ENCODE results near the gene WRAP73. TPM values are rescaled to one million over a fixed set of nuclear protein-coding genes. Genes with fewer than 3 reads are reported as not detected.

Gene WRAP73
- total RNA-seq, 4 donors from 2014 or later: 10.3 to 21.7 (median 14.5) TPM

DNA sequence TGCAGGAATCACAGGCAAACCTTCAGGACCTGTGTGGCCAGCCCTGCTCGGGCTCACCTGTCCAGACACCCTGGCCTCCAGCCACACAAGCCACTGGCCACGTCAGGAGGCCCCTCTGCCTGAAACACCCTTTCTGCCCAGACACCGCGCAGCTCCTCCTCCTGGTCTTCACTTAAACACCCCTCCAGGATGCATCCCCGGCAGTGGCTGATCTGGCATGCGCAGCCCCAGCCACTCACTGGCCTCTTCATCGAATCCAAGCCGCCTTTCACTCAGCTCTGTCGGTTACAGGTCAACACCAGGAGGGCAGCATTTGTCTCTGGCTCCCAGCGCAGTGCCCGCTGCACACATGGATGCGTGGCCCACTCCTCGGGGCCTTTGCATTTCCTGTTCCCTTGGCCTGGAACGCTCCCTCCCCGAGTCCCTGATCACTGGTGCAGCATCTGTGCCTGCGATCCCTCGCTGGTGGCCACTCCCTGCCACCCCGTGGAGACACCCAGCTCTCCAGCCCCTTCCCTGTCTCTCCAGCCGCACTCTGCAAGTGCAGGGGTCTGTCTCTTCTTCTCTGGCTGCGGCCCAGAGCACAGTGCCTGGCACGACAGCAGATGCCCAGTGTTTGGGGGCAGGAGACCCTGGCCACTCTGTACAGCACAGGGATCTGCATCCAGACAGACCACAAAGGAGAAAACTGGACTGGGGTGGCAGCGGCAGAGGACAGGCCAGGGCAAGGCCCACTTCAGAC, 15.7 kb downstream of the WRAP73 start:
- Histone ChIP-seq H3K27me3 (no peaks in the 10 kb centered on the region), H3K9me3 (no peaks in the 10 kb centered on the region), H3K4me1 (no peaks in the 10 kb centered on the region), H3K27ac (no peak overlapping the region), H3K36me3 (peaks cover 0 to 100% of the 10 kb centered on the region in 2 donors), H3K4me3 (no peak overlapping the region)
- ATAC-seq: no peak
- TF ChIP-seq CTCF (IDR thresholded peaks at IDR 0.05): no peak
- no peak for TF ChIP-seq POLR2A (IDR thresholded peaks at IDR 0.05)
- TF ChIP-seq POLR2AphosphoS5 (IDR thresholded peaks at IDR 0.05): no peak
- TF ChIP-seq EP300 (IDR thresholded peaks at IDR 0.05): no peak
- 94% methylated on average over 17 of the region's 22 CpGs; no CpG with 5 or more reads in 1 of the 2 donors for WGBS, 2 donors (ENCODE audit: low coverage in 1 of 2)

- Histone ChIP-seq H3K4me3 (no peak overlapping the region), H3K9me3 (no peaks in the 10 kb centered on the region), H3K4me1 (no peaks in the 10 kb centered on the region), H3K27ac (no peak overlapping the region), H3K36me3 (peaks cover 0 to 100% of the 10 kb centered on the region in 2 donors), H3K27me3 (no peaks in the 10 kb centered on the region)
- ATAC-seq: no peak
- no peak for TF ChIP-seq CTCF (IDR thresholded peaks at IDR 0.05)
- TF ChIP-seq POLR2AphosphoS5 (IDR thresholded peaks at IDR 0.05): no peak
- 80 to 90% methylated on average over 1 to 4 of the region's 28 CpGs for WGBS, 2 donors (ENCODE audit: low coverage in 1 of 2)
These were observed 16.4 kb downstream of the WRAP73 start for GRCh38 chr1:3633344-3634058.

GRCh38 chr1:3632716-3633343, 17.1 kb downstream of the WRAP73 start:
- H3K36me3 ChIP-seq: peaks cover 0 to 100% of the 10 kb centered on the region in 2 donors

GRCh38 chr1:3632298-3632697, 17.6 kb downstream of the WRAP73 start:
- no peak overlapping the region for H3K4me3 ChIP-seq
- H3K4me1 ChIP-seq: no peaks in the 10 kb centered on the region
- H3K9me3 ChIP-seq: no peaks in the 10 kb centered on the region
- H3K27me3 ChIP-seq: no peaks in the 10 kb centered on the region
- TF ChIP-seq CTCF (IDR thresholded peaks at IDR 0.05): no peak
- no peak for TF ChIP-seq EP300 (IDR thresholded peaks at IDR 0.05)
- TF ChIP-seq POLR2A (IDR thresholded peaks at IDR 0.05): no peak
- TF ChIP-seq POLR2AphosphoS5 (IDR thresholded peaks at IDR 0.05): no peak
- H3K36me3 ChIP-seq: peaks cover 0 to 100% of the 10 kb centered on the region in 2 donors
- 95 to 100% methylated on average over 3 to 4 of the region's 17 CpGs for WGBS, 2 donors (ENCODE audit: low coverage in 1 of 2)
- H3K27ac ChIP-seq: no peak overlapping the region
- no peak for ATAC-seq

More at GRCh38 chr1:3632716-3633343, 17.1 kb downstream of the WRAP73 start:
- Histone ChIP-seq H3K9me3 (no peaks in the 10 kb centered on the region), H3K27ac (no peak overlapping the region), H3K4me3 (no peak overlapping the region), H3K4me1 (no peaks in the 10 kb centered on the region), H3K27me3 (no peaks in the 10 kb centered on the region)
- no peak for ATAC-seq
- no peak for TF ChIP-seq EP300 (IDR thresholded peaks at IDR 0.05)
- no peak for TF ChIP-seq POLR2AphosphoS5 (IDR thresholded peaks at IDR 0.05)
- no peak for TF ChIP-seq POLR2A (IDR thresholded peaks at IDR 0.05)
- TF ChIP-seq CTCF (IDR thresholded peaks at IDR 0.05): no peak
- 75% methylated on average over 2 of the region's 26 CpGs; no CpG with 5 or more reads in 1 of the 2 donors for WGBS, 2 donors (ENCODE audit: low coverage in 1 of 2)
